Measurements from ENCODE around the gene ADGRB3. TPM values are rescaled to one million over a fixed set of nuclear protein-coding genes. Genes with fewer than 3 reads are reported as not detected.
"Not testable (repeated sequence)": the region's sequence is repeated elsewhere in the genome, so short reads cannot be mapped to it uniquely, and the experiment has no call there.

The ADGRB3 gene
- total RNA-seq, 1 donor from 2014 or later, result not detected

DNA sequence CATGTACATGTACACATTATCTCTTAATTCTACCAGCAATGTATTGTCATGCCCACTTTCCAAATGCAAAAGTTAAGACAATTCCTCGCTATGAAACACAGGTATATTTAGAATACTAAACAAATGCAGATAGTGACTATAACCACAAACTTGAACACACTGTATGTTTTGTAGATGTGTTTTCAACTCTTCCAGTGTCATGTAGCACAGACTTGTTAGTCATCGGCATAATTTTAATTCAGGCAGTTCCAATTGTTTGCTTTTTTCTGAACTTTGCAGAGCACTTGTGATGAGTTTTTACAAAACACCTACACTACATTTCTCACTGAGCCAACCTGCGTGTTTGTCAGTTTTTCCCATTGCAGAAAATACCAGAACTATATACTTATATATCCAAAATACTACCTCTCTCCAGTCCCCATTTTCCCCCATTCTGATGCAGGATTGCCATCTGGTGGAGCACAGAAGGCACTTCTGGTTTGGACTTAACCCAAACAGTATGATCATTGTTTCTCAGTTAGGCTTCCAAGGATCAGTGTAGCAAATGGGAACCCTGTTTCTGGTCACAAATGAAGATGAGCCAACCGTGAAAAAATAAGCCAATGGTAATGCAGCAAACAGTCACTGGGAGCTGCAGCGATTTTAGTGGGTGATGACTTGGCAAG is 143.4 kb downstream of the ADGRB3 start:
- intact Hi-C loops (cut with micrococcal nuclease), result no loop called here

DNA sequence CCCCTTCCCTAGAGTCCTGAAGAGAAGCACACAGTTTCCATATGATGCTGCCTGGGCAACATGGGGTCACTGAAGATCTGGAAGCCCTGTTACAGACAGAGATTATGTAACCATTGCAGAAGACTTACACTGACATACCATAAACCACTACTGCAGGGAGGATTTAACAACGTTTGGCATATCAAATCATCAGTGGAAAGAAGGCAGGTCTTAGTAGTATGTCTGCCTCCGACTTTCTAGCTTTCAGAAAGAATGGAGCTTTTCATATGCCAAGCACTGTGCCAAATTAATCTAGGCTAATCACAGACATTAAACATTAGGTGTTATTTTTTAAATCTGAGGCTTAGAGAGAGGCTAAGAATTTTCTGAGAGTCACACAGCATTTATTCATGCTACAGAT is 144.3 kb downstream of the ADGRB3 start:
- intact Hi-C loops (cut with micrococcal nuclease), result no loop called here

DNA sequence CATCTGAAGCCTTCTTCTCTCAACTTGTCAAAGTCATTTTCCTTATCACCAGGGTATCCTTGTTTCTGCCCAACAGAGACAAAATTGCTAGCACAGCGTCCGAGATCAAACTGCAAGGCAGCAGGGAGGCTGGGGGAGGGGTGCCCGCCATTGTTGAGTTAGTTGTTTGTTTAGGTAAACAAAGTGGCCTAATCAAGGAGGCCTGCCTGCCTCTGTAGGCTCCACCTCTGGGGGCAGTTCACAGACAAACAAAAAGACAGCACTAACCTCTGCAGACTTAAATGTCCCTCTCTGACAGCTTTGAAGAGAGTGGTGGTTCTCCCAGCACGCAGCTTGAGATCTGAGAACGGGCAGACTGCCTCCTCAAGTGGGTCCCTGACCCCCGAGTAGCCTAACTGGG is 155.0 kb downstream of the ADGRB3 start:
- intact Hi-C loops (cut with micrococcal nuclease), result not testable (repeated sequence)

DNA sequence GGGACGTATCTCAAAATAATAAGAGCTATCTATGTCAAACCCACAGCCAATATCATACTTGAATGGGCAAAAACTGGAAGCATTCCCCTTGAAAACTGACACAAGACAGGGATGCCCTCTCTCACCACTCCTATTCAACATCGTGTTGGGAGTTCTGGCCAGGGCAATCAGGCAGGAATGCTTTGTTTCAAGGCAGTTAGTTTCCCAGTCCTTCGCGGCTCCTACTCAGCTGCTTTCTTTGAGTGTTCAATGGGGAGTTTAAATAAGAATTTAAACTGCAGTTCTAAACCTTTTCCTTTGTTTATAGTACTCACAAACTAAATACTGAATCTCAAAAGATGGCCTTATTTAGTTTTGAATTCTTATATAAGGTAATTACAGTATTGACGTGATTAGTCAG is 179.9 kb downstream of the ADGRB3 start:
- intact Hi-C loops (cut with micrococcal nuclease), result not testable (repeated sequence)

DNA sequence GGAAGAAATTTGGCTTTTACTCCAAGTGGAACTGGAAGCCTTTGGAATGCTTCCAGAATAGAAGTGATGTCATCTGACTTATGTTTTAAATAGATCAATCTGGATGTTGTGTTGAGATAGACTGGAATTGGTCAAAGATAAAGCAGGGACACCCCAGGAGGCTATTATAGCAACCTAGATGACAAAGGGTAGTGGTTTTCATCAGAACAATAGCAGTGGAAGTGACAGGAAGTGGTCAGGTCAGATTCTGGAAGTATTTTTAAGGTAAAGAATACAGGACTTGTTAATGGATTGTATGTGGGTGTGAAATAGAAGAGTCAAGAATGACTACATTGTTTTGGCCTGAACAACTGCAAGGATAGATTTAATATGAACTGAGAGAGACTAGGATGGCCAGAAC is 191.4 kb downstream of the ADGRB3 start:
- intact Hi-C loops (cut with micrococcal nuclease), result no loop called here

DNA sequence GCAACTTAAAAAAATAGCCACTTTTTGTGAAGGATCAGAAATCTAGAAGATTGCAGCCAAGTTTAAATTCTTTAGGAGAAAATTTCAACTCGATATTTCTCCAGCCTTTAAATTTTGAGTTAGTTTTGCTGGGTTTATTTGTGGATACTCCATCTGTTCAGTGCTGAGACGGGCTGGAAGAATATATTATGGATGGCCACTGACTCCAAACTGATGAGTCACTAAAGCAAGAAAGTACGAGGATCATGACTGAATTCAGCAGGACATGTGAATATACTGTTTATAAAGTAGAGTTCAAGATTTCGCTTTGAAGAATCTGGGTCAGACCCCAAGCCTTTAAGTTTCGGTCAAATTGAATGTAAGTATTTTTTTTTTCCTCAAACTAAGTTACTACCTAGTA is 199.5 kb downstream of the ADGRB3 start:
- intact Hi-C loops (cut with micrococcal nuclease), result no loop called here

DNA sequence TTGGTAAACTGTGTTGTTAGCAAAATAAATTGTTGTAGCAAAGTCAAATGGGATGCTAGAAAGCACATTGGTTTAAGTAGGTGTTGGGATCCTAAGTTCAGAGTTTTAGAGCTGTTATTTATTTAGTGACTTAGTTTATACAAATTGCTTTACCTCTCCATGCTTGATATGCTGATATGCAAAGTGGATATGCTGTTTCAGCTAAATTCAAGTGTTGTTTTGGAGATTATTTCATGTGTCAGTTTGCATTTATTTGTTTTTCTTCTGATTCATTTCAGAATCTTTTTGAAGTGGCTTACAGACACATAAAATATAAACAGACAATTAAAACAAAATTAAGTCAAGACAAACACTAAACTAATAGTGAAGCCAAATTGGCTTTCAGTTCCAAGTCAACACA is 203.5 kb downstream of the ADGRB3 start:
- intact Hi-C loops (cut with micrococcal nuclease), result no loop called here

DNA sequence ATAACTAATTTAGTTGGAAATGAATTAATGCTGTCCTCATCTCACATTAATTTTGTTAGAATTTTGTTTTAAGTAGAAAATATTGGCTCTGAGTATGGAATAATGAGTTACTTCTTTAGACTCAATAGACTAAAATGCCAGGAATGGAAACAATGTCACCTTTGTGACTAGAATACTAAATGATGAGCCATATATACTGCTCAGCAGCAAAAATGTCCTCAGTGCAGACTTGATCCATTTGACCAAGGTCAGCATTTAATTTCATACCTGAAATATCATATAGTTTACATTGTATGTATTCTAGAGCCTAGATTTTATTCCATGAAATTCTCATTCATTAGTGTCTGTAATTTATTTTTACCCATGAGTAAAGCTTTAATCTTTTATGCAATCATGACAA is 217.7 kb downstream of the ADGRB3 start:
- intact Hi-C loops (cut with micrococcal nuclease), result no loop called here

DNA sequence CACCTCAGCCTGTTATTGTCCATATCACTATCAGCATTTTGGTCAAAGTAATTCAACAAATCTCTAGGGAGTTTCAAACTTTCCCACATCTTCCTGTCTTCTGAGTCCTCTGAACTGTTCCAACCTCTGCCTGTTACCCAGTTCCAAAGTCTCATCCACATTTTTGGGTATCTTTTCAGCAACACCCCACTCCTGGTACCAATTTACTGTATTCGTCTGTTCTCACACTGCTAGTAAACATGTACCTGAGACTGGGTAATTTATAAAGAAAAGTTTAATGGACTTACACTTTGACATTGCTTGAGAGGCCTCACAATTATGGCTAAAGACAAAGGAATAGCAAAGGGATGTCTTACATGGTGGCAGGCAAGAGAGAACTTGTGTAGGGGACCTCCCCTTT is 224.2 kb downstream of the ADGRB3 start:
- intact Hi-C loops (cut with micrococcal nuclease), result no loop called here

DNA sequence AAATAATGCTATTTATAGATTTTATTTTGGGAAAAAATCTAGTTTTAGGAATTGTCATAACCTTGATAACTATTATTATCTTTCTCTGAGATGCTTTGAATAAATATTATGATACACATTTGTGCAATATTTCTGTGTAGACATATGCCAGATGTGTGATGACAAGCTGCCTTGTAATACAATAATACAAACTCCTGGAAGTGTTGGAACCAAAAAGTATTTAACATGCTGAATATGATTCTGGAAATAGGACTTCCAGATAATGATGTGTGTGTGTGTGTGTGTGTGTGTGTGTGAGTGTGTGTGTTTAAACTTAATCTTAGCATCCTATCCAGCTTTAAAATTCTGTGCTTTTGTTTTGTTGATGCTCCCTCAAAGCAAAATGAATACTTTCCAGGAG is 233.6 kb downstream of the ADGRB3 start:
- intact Hi-C loops (cut with micrococcal nuclease), result no loop called here

DNA sequence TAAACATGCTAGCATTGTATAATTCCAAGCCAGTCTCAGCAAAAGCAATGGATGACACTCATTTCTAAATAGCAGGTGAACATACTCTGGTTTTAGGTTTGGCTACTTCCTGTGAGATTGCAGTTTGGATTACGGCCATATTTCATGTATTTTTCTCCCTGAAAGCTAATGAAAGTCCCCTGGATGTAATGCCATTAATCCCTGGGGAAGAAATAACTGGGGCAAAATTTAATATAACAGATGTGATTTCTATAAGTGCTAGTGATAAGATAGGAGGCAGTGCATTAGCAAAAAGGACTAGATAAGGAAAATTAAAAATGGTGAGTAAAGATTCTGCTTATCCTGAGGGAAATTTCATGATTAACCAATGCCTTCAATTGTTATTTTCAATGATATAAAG is 238.2 kb downstream of the ADGRB3 start:
- intact Hi-C loops (cut with micrococcal nuclease), result no loop called here

DNA sequence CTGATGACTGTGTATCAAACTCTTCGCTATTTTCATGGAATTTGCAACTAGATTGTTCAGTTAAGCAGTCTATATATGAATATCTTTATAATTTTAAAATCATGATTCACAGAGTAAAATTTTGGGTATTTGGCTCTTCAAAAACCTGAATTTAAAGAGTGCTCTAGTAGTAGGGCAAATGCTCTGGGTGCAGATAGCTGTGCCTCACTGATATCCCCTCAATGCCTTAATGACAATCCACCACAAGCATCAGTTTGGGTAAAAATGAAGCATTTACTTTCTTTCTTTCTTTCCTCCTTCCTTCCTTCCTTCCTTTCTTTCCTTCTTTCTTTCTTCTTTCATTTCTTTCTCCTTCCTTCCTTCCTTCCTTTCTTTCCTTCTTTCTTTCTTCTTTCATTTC is 239.7 kb downstream of the ADGRB3 start:
- intact Hi-C loops (cut with micrococcal nuclease), result no loop called here

DNA sequence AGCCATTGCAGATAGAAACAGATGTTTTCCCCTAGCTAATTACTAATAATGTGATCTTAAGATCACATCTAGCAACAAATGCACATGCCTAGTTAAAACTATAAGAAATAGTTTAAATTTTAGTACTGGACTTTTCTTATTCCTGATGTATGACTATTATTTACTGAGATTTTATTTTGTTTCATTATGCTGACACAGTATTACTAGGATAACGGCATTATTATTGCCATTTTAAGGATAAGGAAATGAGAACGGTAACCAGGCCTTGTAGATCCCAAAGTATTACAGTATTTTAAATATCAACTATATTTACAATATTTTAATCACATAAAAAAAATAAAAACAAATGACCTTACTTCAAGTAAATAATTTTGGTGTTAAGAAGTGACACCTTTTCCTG is 240.3 kb downstream of the ADGRB3 start:
- intact Hi-C loops (cut with micrococcal nuclease), result no loop called here

DNA sequence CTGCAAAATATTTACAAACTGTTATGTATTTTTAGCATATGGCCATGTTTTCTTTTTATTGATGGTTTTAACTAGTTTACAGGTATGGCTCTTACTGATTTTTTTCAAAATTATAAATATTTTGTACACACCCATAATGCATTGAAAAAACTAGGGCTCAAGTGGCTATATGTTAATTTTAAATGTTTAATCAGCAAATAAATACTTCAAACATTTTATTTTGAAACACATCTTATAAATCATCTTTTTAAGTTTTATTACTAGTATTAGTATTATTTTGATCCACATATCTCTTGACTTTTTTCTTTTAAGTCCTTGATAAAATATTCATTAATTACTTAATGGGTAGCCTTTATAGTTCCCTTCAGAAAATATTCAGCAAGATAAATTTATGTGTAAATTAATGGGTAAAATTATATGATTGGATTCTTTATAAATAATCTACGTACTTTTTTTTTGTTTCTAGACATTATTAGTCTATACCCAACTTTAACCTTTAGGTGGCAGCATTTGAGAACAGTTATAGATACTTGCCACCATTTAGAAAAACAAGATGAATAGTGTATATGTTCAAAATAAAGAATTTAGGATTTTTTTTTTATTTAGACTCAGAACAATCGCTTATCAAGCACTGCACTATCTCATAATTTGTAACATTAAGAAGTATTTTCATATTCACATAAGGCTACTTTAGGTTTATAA is 241.9 kb downstream of the ADGRB3 start:
- intact Hi-C loops (cut with micrococcal nuclease), result no loop called here

DNA sequence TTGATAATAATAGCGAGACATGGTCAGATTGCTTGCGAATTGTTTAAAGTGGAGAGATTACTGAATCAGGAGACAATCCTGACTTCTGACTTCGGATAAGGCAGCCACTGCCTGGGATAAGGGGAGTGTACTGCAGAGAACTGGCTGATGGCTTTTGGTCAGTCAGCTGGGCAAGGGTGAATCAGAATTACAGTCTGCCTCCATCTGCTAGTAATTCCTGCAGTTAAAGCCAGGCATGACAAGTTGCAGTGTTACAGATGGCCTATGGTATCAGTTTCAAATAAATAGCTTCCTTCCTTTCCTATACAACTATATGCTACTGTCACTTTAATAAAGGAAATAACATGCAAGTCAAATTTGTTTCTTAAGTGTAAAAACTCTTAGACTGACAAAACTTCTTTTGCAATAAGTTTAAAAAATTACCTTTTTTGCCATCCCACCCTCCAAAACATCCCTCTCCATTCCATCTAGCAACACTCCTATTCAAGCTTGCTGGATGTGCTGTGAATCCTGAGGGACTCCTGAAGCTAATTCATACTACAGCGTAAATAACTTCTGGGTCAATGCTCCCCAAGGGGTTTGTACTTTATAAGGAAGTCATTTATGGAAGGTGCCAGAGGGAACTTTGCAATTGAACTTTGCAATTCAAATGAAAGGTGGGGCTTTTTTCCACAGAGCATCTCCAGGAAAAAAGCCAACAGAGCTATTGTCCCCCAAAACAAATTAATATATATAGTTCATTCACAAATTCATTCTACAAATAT is 245.2 kb downstream of the ADGRB3 start:
- intact Hi-C loops (cut with micrococcal nuclease), result no loop called here

DNA sequence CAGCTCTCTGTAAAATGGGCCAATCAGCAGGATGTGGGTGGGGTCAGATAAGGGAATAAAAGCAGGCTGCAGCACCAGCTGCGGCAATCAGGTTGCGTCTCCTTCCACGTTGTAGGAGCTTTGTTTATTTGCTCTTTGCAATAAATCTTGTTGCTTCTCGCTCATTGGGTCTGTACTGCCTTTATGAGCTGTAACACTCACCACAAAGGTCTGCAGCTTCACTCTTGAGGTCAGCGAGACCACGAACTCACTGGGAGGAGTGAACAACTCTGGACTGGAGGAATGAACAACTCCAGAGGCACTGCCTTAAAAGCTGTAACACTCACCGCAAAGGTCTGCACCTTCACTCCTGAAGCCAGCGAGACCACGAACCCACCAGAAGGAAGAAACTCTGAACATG is 248.2 kb downstream of the ADGRB3 start:
- intact Hi-C loops (cut with micrococcal nuclease), result not testable (repeated sequence)

DNA sequence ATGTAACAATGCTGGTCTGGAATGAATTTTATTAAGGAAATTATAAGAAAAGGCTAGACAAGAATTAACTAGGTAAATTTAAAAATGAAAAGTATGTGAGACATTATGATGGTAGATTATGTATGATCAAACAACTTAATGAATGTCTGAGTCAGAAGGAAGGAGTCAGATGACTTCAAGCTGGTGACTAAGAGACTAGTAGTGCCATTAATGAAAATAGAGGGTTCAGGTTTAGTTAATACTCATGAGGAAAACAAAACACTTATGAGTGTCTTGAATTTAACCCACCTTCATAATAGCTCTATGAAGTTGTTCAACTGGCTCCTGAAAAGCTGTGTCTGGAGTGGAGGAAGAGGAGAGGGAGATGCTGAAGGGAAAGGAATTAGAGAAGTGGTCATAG is 256.3 kb downstream of the ADGRB3 start:
- intact Hi-C loops (cut with micrococcal nuclease), result no loop called here

DNA sequence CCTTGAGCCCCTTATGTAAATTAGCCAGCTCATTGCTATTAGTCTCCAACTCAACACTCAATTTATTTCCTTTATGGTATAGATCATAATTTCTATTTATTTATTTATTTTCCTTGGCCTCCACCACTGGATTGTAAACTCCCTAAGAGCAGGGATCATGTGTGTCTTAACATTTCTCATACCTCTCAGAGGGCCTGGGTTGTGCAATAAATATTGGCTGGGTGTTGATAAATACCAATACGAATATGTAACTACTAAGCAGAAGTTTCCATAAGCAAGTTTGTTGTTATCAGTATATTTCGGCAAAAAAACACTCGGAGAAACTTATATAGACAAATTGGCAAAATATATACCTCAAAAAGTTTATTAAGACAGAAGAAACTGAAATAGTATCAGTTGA is 257.4 kb downstream of the ADGRB3 start:
- intact Hi-C loops (cut with micrococcal nuclease), result no loop called here

DNA sequence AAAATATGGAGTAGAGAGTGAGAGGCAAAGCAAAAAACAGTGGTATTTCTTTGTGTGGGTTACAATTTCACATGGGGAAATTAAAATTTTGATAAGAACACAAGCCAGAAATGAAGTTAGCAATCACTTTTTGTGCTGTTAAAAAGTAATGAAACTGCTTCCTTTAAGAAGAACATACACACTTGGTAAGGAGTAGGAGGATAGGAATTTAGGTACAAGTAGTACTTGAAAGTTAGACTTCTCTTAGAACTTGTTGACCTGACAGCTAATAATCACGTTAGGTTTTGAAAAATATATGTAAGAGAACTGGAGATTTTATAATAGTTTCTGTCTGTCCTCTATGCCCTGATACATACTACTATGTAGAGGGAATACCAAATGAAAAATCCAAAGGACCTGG is 260.8 kb downstream of the ADGRB3 start:
- intact Hi-C loops (cut with micrococcal nuclease), result no loop called here

DNA sequence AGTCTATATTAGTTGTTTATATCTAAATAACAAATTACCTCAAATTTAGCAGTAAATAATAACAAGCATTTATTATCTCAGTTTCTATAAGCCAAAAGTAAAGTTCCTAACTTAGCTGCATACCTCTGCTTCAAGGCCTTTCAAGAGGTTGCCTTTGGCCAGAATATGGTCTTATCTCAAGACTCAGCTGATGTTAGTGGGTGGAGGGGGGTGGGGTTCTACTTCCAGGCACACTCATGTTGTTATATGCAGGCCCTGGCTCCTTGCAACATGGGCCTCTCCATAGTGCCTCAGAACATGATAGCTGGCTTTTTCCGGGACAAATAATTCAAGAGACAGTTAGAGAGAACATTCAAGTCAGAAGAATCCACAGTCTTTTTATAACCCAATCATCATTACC is 266.0 kb downstream of the ADGRB3 start:
- intact Hi-C loops (cut with micrococcal nuclease), result no loop called here

DNA sequence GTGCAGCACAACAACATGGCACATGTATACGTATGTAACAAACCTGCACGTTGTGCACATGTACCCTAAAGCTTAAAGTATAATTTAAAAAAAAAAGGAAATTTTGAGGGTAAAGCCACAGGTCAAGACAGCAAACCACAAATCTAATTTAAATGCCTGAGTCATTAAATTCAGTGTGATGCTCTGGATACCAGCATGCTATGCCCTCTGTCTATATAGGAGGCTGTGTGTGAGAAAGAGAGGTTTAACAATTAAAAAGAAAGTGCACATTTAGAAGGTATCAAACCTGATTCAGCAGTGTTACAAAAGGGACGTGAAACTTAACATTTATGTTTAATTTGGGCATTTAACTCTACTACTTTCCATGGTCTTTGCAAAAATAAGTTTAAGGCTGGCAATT is 276.3 kb downstream of the ADGRB3 start:
- intact Hi-C loops (cut with micrococcal nuclease), result no loop called here

DNA sequence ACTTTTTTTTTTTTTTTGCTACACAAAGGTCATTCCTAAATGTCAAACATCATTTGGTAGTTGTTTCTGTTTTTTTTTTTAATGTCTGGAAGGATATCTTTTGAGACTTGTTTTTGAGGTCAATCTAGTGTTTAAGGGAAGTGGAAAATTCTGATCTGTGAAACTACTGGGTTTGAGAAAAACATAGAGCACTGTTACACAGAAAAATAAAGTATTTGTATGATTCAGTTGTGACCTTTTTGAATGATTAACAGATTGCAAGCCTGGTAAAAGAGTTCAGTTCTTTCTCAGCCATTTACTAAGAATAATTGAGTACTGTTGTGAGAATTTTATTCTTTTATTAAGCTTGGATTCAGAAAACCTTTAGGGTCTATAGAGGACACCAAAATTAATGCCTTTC is 276.7 kb downstream of the ADGRB3 start:
- intact Hi-C loops (cut with micrococcal nuclease), result no loop called here

DNA sequence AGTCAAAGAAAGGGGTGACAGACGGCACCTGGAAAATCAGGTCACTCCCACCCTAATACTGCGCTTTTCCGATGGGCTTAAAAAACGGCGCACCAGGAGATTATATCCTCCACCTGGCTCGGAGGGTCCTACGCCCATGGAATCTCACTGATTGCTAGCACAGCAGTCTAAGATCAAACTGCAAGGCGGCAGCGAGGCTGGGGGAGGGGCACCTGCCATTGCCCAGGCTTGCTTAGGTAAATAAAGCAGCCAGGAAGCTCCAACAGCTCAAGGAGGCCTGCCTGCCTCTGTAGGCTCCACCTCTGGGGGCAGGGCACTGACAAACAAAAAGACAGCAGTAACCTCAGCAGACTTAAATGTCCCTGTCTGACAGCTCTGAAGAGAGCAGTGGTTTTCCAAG is 277.7 kb downstream of the ADGRB3 start:
- intact Hi-C loops (cut with micrococcal nuclease), result not testable (repeated sequence)
